IgD-negative memory B cell (primary cell): ENCODE measurements around the gene COQ9. TPM values are rescaled to one million over a fixed set of nuclear protein-coding genes. Genes with fewer than 3 reads are reported as not detected.

Experiments used
- H3K27ac Mint-ChIP-seq, 3 donors: one replicate each; pipeline ENCODE4 v1.8.0; 2020 to 2022; ENCODE audit warnings: mild to moderate bottlenecking in 3 of 3, mixed read lengths in 3 of 3, moderate library complexity in 1 of 3
- H3K27me3 Mint-ChIP-seq: one replicate; pipeline ENCODE4 v1.8.0; 2021; ENCODE audit warnings: mixed read lengths
- H3K36me3 Mint-ChIP-seq: one replicate; pipeline ENCODE4 v1.8.0; 2020; ENCODE audit warnings: mild to moderate bottlenecking, mixed read lengths
- H3K4me1 Mint-ChIP-seq, 3 donors: one replicate each; pipeline ENCODE4 v1.8.0; 2020 to 2022; ENCODE audit warnings: mixed read lengths in 3 of 3, mild to moderate bottlenecking in 1 of 3
- H3K4me3 Mint-ChIP-seq, 4 donors: one replicate each; pipeline ENCODE4 v1.8.0; 2020 to 2022; ENCODE audit warnings: mild to moderate bottlenecking in 4 of 4, mixed read lengths in 4 of 4, moderate library complexity in 3 of 4
- H3K9me3 Mint-ChIP-seq, 3 donors: one replicate each; pipeline ENCODE4 v1.8.0; 2020 to 2021; ENCODE audit warnings: mixed read lengths in 3 of 3, mild to moderate bottlenecking in 1 of 3
- polyA plus RNA-seq: library from polyadenylated mRNA; unstranded; fragments of 300-500 nt; fragmentation: Illumina TruSeq; gene quantifications from one replicate; pipeline ENCODE4 v1.2.3, GENCODE V29; 2021

Gene COQ9
- polyA plus RNA-seq, 1 donor from 2014 or later, result 25.6 TPM

GRCh38 chr16:57501492-57501891, 54.2 kb downstream of the COQ9 start:
- Mint-ChIP-seq H3K27ac (no peak overlapping the region), H3K36me3 (no peaks in the 10 kb centered on the region), H3K4me3 (no peak overlapping the region), H3K4me1 (peaks cover 0 to 3% (median 0%) of the 10 kb centered on the region in 3 donors), H3K9me3 (no peaks in the 10 kb centered on the region), H3K27me3 (peaks cover 19% of the 10 kb centered on the region)

- H3K27ac Mint-ChIP-seq, result no peak overlapping the region
- H3K27me3 Mint-ChIP-seq, result peaks cover 21% of the 10 kb centered on the region
- H3K9me3 Mint-ChIP-seq, result no peaks in the 10 kb centered on the region
- no peaks in the 10 kb centered on the region for H3K36me3 Mint-ChIP-seq
- H3K4me1 Mint-ChIP-seq, result peaks cover 0 to 3% (median 0%) of the 10 kb centered on the region in 3 donors
- H3K4me3 Mint-ChIP-seq, result no peak overlapping the region
These were observed 54.9 kb downstream of the COQ9 start for GRCh38 chr16:57502048-57502775.

GRCh38 chr16:57503366-57503765, 56.1 kb downstream of the COQ9 start:
- Mint-ChIP-seq H3K9me3 (no peaks in the 10 kb centered on the region), H3K4me3 (no peak overlapping the region), H3K36me3 (no peaks in the 10 kb centered on the region), H3K4me1 (peaks cover 0 to 3% (median 0%) of the 10 kb centered on the region in 3 donors), H3K27me3 (peaks cover 22% of the 10 kb centered on the region), H3K27ac (no peak overlapping the region)

GRCh38 chr16:57504001-57504400, 56.7 kb downstream of the COQ9 start:
- Mint-ChIP-seq H3K36me3 (no peaks in the 10 kb centered on the region), H3K9me3 (no peaks in the 10 kb centered on the region), H3K27me3 (peaks cover 22% of the 10 kb centered on the region), H3K4me3 (peak overlapping the region in 1 of 4 donors; percentile 37), H3K27ac (no peak overlapping the region), H3K4me1 (peaks cover 0 to 3% (median 0%) of the 10 kb centered on the region in 3 donors)

- Mint-ChIP-seq H3K36me3 (no peaks in the 10 kb centered on the region), H3K9me3 (no peaks in the 10 kb centered on the region), H3K4me1 (peaks cover 0 to 3% (median 0%) of the 10 kb centered on the region in 3 donors), H3K27ac (no peak overlapping the region), H3K27me3 (peaks cover 22% of the 10 kb centered on the region), H3K4me3 (peak overlapping the region in 1 of 4 donors; percentile 37)
These were observed 57.2 kb downstream of the COQ9 start for GRCh38 chr16:57504491-57504890.

GRCh38 chr16:57505169-57505568, 57.9 kb downstream of the COQ9 start:
- no peak overlapping the region for H3K27ac Mint-ChIP-seq
- H3K4me3 Mint-ChIP-seq, result no peak overlapping the region
- peaks cover 0 to 3% (median 0%) of the 10 kb centered on the region in 3 donors for H3K4me1 Mint-ChIP-seq
- H3K36me3 Mint-ChIP-seq, result no peaks in the 10 kb centered on the region
- no peaks in the 10 kb centered on the region for H3K9me3 Mint-ChIP-seq
- peaks cover 22% of the 10 kb centered on the region for H3K27me3 Mint-ChIP-seq

- no peak overlapping the region for H3K27ac Mint-ChIP-seq
- peaks cover 22% of the 10 kb centered on the region for H3K27me3 Mint-ChIP-seq
- no peaks in the 10 kb centered on the region for H3K9me3 Mint-ChIP-seq
- H3K36me3 Mint-ChIP-seq, result peaks cover 2% of the 10 kb centered on the region
- peaks cover 0 to 1% (median 0%) of the 10 kb centered on the region in 3 donors for H3K4me1 Mint-ChIP-seq
- H3K4me3 Mint-ChIP-seq, result peak overlapping the region in 1 of 4 donors; percentile 39
These were observed 60.1 kb downstream of the COQ9 start for GRCh38 chr16:57507136-57508034.

- no peaks in the 10 kb centered on the region for H3K9me3 Mint-ChIP-seq
- H3K27me3 Mint-ChIP-seq, result peaks cover 21% of the 10 kb centered on the region
- H3K4me1 Mint-ChIP-seq, result peaks cover 0 to 1% (median 0%) of the 10 kb centered on the region in 3 donors
- no peak overlapping the region for H3K27ac Mint-ChIP-seq
- peaks cover 2% of the 10 kb centered on the region for H3K36me3 Mint-ChIP-seq
- no peak overlapping the region for H3K4me3 Mint-ChIP-seq
These were observed 60.8 kb downstream of the COQ9 start for GRCh38 chr16:57508035-57508425.

- Mint-ChIP-seq H3K9me3 (no peaks in the 10 kb centered on the region), H3K27me3 (peaks cover 15% of the 10 kb centered on the region), H3K4me1 (no peaks in the 10 kb centered on the region), H3K36me3 (peaks cover 2% of the 10 kb centered on the region), H3K27ac (no peak overlapping the region), H3K4me3 (no peak overlapping the region)
These were observed 62.1 kb downstream of the COQ9 start for GRCh38 chr16:57509231-57509923.

GRCh38 chr16:57510016-57510871, 63.0 kb downstream of the COQ9 start:
- Mint-ChIP-seq H3K9me3 (no peaks in the 10 kb centered on the region), H3K4me1 (no peaks in the 10 kb centered on the region)

More at GRCh38 chr16:57510016-57510871, 63.0 kb downstream of the COQ9 start:
- H3K36me3 Mint-ChIP-seq, result peaks cover 2% of the 10 kb centered on the region
- no peak overlapping the region for H3K27ac Mint-ChIP-seq
- H3K27me3 Mint-ChIP-seq, result peaks cover 9% of the 10 kb centered on the region
- no peak overlapping the region for H3K4me3 Mint-ChIP-seq

Other genes starting within 250 kb of the COQ9 start
- 108 TPM for gene ARL2BP, start 202.2 kb upstream of the COQ9 start, polyA plus RNA-seq
- 1.1 TPM for gene PLLP, start 162.8 kb upstream of the COQ9 start, polyA plus RNA-seq
- 0.20 TPM for gene CCL22, start 88.7 kb upstream of the COQ9 start, polyA plus RNA-seq
- not detected for gene CX3CL1, start 75.0 kb upstream of the COQ9 start, polyA plus RNA-seq
- not detected for gene CCL17, start 42.7 kb upstream of the COQ9 start, polyA plus RNA-seq
- 41.2 TPM for gene CIAPIN1, start 94 bp upstream of the COQ9 start, polyA plus RNA-seq
- 28.3 TPM for gene POLR2C, start 15.2 kb downstream of the COQ9 start, polyA plus RNA-seq
- gene DOK4, start 39.0 kb downstream of the COQ9 start, polyA plus RNA-seq, result 0.46 TPM
- gene CCDC102A, start 89.1 kb downstream of the COQ9 start, polyA plus RNA-seq, result 15.1 TPM
- 33.5 TPM for gene ADGRG5, start 95.2 kb downstream of the COQ9 start, polyA plus RNA-seq
- 10.3 TPM for gene ADGRG1, start 181.2 kb downstream of the COQ9 start, polyA plus RNA-seq
- not detected for gene ADGRG3, start 220.8 kb downstream of the COQ9 start, polyA plus RNA-seq
- not detected for gene DRC7, start 247.3 kb downstream of the COQ9 start, polyA plus RNA-seq